Fibroblast of peridontal ligament (primary cell): Measurements from ENCODE around the gene GRHL1.

Experiments
- DNase-seq: peaks from one replicate; pipeline ENCODE4 v3.0.0-alpha.2; 2010; ENCODE audit errors: extremely low read depth

The GRHL1 gene

DNA sequence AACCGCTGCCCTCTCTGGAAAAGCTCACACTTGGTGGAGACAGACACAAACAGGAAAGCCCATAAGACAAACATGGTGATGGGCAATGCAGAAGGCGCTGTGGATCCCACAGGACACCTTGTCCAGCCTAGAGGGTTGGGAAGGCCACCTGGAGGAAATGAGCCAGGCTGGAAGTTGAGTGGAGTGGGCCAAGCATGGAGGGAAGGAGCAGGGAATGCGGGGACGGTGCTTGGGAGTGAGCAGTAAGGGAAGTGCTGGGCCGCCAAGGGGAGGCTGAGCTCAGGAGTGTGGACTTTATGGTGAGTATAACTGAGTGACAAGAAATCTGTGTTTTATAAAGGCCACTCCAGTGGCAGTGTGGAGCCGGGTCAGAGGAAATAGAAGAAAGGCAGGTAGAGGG lies 2.8 kb upstream of the GRHL1 start:
- no peak for DNase-seq

DNA sequence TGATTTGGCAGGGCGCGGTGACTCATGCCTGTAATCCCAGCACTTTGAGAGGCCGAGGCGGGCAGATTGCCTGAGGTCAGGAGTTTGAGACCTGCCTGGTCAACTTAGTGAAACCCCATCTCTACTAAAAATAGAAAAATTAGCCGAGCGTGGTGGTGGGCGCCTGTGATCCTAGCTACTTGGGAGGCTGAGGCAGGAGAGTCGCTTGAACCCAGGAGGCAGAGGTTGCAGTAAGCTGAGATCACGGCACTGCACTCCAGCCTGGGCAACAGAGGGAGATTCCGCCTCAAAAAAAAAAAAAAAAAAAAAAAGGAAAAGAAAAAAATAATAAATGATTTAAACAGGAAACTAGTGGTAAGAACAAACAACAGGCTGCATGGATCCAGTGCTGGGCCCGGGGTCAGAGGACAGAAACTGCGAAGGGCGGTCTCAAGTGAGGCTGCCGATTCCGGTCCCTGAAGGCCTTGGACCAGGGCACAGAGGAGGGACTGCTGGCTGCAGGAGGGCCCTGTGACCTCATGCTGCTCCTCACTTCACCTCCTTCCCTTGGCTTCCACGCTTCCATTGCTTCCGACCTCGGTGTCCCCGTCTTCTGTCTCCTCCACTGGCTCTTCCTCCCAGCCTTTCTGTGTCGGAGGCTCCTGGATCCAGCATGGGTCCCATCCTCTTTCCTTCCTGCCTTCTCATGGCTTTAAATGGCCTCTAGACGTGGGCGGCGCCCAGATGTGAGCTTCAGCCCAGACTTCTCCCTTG lies 2.1 kb upstream of the GRHL1 start:
- no peak for DNase-seq

DNA sequence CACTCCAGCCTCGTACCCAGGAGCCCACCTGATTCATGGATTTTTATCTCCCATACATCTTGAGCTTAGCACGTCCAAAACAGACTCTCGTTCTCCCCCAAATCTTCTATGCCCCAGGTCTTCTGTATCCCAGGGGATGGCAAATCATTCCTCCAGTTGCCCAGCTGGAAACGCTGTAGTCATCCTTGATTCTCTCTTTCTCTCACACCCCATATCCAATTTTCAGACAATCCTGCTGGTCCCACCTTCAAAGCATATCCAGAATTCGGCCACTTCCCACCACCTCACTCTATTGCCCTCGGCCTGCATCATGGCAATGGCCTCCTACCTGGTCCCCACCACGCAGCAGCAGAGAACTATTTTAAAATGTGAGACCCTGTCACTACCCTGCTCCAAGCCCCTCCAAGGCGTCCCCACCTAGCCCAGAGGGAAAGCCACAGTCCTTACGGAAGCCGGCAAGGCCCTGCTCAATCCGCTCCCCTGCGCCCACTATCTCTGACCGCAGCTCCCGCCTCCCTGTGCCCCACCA lies 1.4 kb upstream of the GRHL1 start:
- DNase-seq = no peak

DNA sequence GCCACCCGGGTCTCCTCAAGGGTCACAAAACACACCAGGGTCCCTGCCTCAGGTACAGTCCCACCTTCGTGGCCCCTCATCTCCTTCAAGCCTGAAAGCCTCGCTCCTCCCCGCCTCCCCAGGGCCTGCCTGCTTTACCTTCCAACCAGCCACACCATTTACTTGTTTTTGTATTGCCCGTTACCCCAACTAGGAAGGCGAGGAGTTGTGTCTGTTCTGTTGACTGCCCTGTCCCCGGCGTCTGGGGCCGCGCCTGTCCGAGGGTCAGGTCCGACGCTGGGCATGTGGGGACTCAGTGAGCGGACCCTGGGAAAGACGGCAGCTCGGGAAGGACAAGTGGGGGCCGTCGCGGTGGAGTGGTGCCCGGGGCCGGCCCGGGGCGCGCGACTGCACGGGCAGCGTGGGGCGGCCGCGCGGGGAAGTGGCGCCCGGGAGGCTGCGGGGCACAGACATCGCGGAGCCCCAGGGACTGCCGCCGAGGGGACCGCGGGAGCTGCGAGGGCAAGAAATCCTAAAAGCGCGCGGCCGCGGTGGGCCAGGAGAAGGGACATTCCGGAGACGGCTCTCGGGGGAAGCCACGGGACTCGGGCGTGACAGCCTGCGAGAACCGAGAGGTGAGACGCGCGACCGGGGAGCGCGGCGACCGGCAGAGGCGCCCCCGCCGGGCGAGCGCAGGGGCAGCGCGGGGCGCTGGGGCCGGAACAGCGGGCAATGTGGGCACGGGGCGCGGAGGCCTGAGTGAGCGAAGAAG lies 797 bp upstream of the GRHL1 start:
- no peak for DNase-seq

DNA sequence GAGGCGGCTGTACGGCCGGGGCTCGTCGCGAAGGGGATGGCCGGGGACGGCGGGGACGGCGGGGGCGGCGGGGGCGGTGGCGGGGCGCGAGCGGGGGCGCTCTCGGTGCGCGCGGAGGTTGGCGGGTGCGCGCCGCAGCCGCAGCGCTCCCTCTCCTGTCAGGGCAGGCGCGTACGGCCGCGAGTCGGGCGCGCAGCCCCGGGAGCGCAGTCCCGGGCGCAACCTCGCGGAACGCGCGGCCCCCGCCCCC lies 296 bp upstream of the GRHL1 start:
- DNase-seq = no peak

DNA sequence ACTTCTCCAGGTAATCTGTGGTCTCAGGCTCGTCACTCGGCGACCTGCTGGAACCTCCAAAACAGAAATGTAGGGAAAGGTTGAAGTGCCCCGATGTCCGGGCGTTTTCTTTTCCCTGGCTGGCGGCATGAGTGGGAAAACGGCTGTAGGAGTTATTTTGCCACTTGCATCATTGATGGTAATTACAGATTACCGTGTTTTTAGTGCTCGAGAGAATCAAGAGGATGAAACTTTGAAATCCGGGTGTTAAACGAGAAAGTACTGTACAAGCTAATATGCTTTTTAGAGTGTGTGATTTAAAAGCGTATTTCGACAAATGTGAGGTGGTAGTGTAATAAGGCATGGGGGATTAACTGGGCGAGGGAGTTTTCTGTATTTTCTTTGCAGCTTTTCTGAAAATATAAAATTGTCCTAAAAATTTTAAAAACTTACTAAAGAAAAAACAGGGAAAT lies 819 bp downstream of the GRHL1 start:
- no peak for DNase-seq

DNA sequence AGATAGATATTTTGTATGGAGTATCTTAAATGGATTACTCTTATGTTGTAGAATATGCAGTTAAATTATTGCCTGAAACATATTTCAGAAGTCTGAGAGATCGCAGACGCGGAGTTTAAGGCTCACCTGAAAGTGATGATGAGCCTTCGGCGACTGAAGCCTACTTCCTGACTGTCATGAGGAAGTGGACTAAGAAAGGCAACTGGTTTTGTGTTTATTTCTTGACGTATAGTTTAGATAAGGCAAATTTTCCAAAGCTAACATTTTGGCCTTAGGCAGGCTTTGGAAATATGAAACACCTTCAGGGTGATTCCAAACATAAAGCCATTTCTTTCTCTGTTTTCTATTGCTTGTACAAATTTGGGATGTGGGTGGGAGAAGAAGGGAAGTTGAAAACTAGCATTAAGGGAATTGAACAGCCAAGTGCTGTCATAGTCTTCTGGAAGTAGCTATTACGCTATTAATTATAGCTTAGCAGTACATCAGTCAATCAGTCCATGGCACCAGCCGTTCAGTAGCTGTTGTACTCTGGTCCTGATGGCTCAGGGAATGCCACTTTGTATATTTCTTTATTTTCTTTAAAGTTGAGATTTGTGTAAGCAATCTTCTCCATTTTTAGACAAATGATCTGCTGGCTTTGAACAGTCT lies 1.5 kb downstream of the GRHL1 start:
- DNase-seq = no peak

DNA sequence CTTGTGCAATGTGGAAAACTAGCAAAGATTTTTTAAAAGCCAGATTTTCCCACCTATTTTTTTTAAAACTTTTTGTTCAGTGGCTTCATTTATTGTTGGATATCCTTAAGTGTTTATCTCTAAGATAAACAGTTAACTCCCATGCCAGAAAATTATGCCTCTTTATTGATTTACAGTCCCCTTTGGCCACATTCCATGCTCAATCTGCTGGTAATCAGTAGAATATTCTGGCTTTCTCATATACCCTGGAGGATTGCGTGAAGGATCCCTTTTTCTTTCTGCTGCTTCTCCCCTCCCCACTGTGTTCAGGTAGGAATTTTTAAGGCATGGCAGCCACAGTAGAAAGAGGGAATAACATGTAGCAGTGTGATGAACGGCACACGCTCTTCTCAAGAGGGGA lies 2.6 kb downstream of the GRHL1 start:
- DNase-seq = peak; percentile 23

DNA sequence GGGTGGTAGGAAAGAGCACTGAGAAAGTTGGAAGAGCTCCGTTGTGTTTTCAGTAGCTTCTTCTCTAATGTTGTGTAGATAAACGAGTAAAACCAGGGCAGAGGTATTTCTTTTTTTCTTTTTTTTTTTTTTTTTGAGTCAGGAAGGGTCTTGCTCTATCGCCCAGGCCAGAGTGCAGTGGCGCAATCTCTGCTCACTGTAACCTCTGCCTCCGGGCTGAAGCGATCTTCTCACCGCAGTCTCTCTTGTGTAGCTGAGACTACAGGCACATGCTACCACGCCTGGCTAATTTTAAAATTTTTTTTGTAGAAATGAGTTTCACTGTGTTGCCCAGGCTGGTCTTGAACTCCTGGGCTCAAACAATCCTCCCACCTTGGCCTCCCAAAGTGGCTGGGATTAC lies 6.6 kb downstream of the GRHL1 start:
- DNase-seq = no peak

DNA sequence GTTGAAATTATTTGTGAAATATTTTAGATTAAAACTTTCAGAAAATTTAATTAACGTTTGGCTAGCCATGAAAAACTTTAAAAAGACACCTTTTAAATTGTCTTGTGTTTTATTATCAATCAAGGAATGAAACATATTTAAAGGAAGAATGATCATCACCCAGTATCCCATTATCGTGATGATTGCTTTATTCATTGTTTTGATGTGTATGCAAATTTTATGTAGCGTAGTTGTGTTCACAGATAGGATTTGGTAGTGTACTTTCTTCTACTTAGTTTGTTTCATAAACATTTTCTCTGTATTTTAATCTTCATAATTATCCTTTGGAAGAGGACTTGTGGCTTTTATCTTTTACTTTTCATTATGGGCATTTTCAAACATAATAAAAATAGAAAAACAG lies 7.8 kb downstream of the GRHL1 start:
- DNase-seq = no peak

DNA sequence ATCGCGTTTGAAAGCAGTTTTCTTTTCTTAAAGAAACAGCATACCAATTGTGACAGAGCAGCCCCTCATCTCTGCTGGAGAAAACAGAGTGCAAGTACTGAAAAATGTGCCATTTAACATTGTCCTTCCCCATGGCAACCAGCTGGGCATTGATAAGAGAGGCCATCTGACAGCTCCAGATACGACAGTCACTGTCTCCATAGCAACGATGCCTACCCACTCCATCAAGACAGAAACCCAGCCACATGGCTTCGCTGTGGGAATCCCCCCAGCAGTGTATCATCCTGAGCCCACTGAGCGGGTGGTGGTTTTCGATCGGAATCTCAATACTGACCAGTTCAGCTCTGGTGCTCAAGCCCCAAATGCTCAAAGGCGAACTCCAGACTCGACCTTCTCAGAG lies 9.5 kb downstream of the GRHL1 start:
- no peak for DNase-seq

DNA sequence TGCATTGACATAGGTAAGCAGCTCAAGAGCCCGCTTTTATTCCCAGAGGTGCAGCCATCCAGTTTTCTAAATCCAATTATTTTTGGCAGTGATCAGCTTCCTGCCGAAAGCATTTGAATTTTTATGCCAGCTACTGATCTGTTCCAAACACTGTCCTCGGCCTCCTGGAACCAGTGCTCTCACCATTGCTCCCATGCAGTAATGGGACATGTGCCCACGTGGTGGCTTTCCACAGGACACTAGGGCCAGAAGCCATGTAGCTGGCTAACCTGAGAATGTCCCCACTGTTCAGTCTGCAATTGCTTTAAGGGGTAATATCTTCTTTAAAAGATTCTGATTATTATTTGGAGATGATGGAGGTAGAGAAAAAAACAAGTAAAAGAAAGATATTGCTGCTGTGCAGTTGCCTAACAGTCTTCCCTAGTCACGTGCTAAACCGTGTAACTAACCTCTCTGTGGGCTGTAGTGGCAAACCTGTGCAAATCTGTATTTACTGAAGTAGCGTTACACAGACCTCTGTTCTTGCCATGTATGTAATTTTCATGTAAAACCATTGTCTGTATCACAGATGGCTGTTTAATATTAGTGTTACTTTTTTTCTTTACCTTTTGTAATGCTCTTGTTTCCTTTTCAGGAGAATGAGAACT lies 13.0 kb downstream of the GRHL1 start:
- no peak for DNase-seq

DNA sequence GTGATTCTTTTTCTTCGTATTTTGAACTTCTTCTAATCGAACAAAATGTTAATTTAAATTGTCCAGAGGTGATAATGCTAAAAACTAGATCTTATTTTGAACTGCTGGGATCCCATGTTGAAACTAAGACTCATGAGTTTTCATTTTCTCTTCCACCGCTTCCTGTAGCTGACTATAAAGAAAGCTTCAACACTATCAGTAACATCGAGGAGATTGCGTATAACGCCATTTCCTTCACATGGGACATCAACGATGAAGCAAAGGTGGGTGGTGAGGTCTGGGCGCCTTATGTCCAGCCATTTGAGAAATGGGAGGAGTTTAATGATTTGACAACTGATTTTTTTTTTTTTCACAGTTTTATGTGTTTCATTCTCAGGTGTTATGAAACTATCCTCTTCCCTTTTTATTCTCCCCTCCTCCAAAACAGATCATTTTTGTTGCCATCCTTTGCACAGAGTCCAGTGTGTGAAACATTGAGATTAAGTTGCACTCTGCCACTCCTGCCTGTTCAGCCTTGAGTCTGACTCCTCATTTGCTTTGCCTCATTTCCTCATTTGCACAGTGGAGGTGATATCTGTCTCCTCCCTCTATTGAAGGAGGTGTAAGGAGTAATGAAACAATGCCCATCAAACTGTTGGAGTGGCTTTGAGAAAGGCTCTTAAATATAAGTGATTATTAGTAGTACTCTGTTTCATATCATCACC lies 13.8 kb downstream of the GRHL1 start:
- DNase-seq = no peak

DNA sequence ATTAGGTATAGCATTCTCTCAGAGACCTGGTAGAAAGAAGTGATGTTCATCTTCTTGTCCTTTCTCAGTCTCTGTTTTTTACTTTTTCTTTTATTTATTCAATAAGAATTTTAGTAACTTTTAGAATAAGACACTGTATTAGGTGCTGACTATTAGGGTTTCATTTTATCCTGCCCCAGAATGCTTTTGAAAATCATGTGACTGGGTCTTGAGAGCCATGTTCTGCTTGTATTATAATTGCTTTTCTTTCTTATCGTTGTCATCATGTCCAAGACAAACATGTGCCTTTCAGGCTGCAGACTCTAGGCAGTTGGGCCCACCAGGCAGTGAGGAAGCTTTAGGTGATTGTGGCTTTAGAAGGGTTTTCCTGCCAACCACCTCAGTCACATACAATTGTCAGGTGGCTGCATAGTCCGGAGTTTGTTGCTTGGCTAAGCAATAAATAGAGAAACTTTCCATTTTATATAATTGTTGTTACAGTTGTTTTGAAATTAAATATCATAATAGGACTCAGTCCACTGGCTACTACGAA lies 15.1 kb downstream of the GRHL1 start:
- DNase-seq = no peak

DNA sequence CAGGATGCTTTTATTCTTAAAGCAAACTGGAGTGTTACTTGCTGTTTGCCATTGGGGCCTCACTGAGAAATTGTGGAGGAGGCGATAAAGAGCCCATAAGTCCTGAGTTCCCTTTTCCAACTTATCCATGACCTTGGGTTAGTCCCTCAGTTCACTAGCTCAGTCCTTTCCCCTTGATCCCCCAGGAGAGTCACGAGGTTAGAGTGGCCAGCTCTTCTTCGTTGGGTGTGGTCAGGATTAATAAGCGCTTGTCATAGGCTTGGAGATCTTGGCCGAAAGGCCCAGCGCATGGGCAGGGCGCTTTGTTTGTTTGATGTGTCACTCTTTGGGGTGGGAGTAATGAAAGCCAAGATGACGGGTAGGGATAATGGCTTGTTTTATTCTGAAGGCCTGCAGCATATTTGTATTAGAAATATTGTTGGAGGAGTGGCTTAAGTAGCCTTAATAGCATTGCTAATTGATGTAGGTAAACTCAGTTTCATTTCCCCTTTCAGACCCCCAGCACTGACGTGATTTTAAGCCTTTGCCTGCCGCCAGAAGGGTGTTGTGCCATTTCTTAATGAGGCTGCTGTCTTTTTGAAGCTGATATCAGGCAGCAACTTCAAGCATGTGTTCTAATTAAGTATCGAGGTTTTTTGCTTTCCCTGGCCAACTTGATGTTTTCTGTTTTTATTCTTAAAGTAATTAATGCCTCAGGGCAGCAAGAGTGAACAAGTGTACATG lies 15.7 kb downstream of the GRHL1 start:
- DNase-seq = no peak

DNA sequence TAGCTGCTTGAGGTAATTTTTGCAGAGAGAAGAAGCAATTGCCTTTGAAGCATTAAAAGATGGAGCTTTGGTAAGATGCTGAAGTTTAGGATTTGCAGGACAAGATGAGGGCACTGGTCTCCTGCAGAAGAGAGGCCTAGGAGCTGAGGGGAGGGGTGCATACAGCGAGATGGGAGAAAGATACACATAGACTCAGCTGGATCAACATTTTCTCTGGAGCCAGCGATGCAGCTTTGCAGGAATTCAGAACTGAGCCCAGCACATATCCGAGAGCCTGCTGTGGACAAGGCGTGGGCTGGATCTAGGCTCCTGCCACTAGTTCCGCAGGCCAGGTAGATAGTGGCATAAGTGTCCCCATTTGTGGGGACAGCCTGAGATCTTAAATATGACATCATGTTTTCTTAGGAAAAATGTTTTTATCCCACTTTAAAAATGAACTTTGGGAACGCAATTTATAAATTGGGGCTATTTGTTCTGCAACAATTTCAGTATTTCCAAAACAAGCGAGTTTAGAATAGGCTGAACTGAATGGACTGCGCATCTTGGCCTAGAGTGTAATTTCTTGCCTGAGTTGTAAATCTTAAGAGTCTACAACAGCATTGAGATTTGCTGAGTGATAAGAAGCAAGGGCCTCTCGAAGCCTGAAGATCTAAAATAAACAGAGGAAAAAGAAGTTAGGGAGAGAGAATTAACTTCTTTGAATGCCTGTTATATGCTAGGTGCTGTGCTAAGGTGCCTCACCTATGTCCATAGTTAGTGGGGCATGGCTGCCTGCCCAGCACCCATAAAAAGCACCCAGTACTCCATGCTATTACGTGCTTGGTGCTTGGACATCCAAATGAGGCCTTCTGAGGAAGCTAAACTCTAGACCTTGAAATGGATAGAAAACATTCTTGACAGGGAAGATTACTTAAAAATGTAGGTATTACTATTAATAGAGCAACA lies 17.3 kb downstream of the GRHL1 start:
- DNase-seq = no peak

DNA sequence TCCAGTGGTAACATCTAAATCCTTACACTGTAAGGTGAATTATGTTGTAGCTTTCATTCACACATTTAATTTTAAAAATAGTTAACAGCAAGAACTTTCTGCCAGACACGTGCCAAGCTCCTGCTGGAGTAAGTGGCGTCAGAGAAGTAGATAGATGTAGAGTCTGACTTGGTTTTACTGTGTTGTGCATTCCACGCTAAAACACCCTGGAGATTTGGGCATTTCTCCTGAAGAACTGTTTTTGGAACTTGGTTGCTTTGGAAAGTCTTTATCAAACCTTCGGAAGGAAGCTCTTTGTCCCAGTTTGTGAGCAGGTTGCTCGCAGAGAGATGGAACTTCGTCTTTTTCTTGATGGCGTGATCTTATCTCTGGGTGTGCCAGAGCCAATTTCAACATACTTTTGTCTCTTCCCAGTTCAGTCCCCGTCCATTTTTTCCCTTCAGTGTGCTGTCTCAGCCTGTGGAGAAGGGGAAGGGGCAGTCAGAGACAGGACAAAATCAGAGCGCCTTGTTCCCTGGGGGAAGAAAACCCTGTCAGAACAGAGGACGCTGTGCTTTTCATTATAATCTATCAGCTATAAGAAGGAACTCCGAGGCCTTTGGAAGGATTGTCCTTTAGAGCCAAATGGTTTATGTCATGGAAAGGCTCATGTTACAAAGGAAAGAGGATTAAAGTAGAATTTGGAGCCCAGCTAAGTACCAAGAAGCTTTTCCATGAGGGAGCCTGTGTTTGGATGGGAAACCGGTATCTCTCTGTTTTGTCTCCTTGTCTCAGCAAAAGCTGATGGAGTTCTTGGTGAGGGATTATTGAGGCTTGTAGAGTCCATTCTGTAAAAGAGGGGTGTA lies 18.9 kb downstream of the GRHL1 start:
- DNase-seq = peak; percentile 47

DNA sequence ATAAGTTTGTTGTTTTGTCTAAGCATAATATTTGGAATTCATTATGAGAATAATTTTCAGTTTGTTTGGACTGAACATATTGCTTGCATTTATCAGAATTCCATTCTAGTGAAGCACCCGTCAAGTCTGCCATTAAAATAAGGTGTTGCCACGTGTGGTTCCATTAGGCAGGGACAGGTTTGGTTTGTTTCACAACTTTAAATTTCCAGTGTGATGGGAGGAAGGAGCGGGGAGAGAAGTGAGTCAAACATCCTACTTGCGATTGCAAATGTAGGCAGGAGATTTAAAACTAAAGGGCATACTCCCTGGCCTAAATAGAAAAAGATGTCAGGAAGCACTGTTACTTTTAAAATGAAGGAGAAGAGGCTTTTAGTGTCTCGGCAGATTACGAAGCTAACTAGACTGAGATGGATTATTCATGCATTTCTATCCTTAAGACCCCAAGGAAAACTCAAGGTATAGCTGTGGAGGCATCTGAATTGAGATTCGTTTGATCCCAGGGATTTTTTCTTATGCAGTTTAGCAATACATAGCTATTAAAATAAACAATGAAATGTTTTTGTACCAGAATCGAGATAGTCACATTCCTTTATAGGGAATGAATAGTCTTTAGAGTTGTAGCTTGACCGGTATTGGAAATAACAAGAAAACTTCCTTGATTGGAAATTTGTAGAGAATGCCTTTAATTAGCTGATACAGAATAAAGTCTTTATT lies 19.8 kb downstream of the GRHL1 start:
- peak; percentile 39 for DNase-seq
